ENCODE data around the gene CEBPZ.
A peak's percentile ranks its signal among the peaks of the same experiment; 100 is the strongest.
"Not testable (repeated sequence)": the region's sequence is repeated elsewhere in the genome, so short reads cannot be mapped to it uniquely, and the experiment has no call there.

The CEBPZ gene

GRCh38 chr2:37219046-37219445, 12.3 kb downstream of the CEBPZ start:
- no peak for DNase-seq

GRCh38 chr2:37215250-37215649, 16.1 kb downstream of the CEBPZ start:
- DNase-seq, result no peak

GRCh38 chr2:37211939-37212338, 19.5 kb downstream of the CEBPZ start:
- no peak for DNase-seq

- DNase-seq, result no peak
These were observed 20.2 kb downstream of the CEBPZ start for GRCh38 chr2:37211212-37211611.

- not testable (repeated sequence) for DNase-seq
These were observed 24.6 kb downstream of the CEBPZ start for GRCh38 chr2:37206760-37207159.

- DNase-seq, result no peak
These were observed 25.6 kb downstream of the CEBPZ start for GRCh38 chr2:37205689-37206341.

GRCh38 chr2:37205071-37205661, 26.2 kb downstream of the CEBPZ start:
- not testable (repeated sequence) for DNase-seq

GRCh38 chr2:37203708-37204107, 27.7 kb downstream of the CEBPZ start:
- DNase-seq, result no peak

- DNase-seq, result no peak
These were observed 29.6 kb downstream of the CEBPZ start for GRCh38 chr2:37201766-37202165.

GRCh38 chr2:37201208-37201607, 30.2 kb downstream of the CEBPZ start:
- no peak for DNase-seq

GRCh38 chr2:37198681-37199065, 32.7 kb downstream of the CEBPZ start:
- DNase-seq, result no peak

GRCh38 chr2:37196320-37197195, 34.8 kb downstream of the CEBPZ start, which contains the start of gene CEBPZOS:
TSS of gene CEBPZOS (plus strand) at chr2:37196496. CDS start at chr2:37199705, 3,209 bp downstream.
- peak; percentile 68 for DNase-seq

- DNase-seq, result not testable (repeated sequence)
These were observed 35.5 kb downstream of the CEBPZ start for GRCh38 chr2:37195862-37196319.

GRCh38 chr2:37192551-37192950, 38.8 kb downstream of the CEBPZ start:
- DNase-seq, result no peak

GRCh38 chr2:37191747-37192146, 39.6 kb downstream of the CEBPZ start:
- DNase-seq, result no peak

GRCh38 chr2:37191253-37191652, 40.1 kb downstream of the CEBPZ start:
- no peak for DNase-seq

- DNase-seq, result no peak
These were observed 41.1 kb downstream of the CEBPZ start for GRCh38 chr2:37190290-37190689.

- DNase-seq, result no peak
These were observed 41.8 kb downstream of the CEBPZ start for GRCh38 chr2:37189452-37190153.

GRCh38 chr2:37188570-37188969, 42.8 kb downstream of the CEBPZ start, which contains the start of gene SULT6B1:
TSS of gene SULT6B1 (minus strand) at chr2:37188670. CDS start at chr2:37188640, 30 bp downstream.
- DNase-seq, result no peak

- no peak for DNase-seq
These were observed 49.4 kb downstream of the CEBPZ start for GRCh38 chr2:37181726-37182684.

GRCh38 chr2:37180640-37181039, 50.8 kb downstream of the CEBPZ start:
- no peak for DNase-seq
